ENCODE data around the gene SIAH2.

SIAH2 gene

GRCh38 chr3:150764566-150764965 lies 1.6 kb upstream of the SIAH2 start:
- peak; percentile 40 to 62 for DNase-seq
- TF ChIP-seq GATA1 (IDR thresholded peaks at IDR 0.05; ENCODE audit: low read depth, low read length) (no peak), POLR2A (IDR thresholded peaks at IDR 0.05; ENCODE audit: low read length) (no peak)

GRCh38 chr3:150763841-150764483 lies 993 bp upstream of the SIAH2 start:
- peak; percentile 84 to 89 for DNase-seq

GRCh38 chr3:150762662-150763121 lies 277 bp downstream of the SIAH2 start:
- DNase-seq = peak in 1 of 2 experiments; percentile 74
- no peak for TF ChIP-seq GATA1 (IDR thresholded peaks at IDR 0.05; ENCODE audit: low read depth, low read length)
- TF ChIP-seq POLR2A (IDR thresholded peaks at IDR 0.05; ENCODE audit: low read length) = no peak

More at GRCh38 chr3:150763841-150764483, 993 bp upstream of the SIAH2 start:
- TF ChIP-seq GATA1 (IDR thresholded peaks at IDR 0.05; ENCODE audit: low read depth, low read length) = no peak
- TF ChIP-seq POLR2A (IDR thresholded peaks at IDR 0.05; ENCODE audit: low read length) = no peak

DNA sequence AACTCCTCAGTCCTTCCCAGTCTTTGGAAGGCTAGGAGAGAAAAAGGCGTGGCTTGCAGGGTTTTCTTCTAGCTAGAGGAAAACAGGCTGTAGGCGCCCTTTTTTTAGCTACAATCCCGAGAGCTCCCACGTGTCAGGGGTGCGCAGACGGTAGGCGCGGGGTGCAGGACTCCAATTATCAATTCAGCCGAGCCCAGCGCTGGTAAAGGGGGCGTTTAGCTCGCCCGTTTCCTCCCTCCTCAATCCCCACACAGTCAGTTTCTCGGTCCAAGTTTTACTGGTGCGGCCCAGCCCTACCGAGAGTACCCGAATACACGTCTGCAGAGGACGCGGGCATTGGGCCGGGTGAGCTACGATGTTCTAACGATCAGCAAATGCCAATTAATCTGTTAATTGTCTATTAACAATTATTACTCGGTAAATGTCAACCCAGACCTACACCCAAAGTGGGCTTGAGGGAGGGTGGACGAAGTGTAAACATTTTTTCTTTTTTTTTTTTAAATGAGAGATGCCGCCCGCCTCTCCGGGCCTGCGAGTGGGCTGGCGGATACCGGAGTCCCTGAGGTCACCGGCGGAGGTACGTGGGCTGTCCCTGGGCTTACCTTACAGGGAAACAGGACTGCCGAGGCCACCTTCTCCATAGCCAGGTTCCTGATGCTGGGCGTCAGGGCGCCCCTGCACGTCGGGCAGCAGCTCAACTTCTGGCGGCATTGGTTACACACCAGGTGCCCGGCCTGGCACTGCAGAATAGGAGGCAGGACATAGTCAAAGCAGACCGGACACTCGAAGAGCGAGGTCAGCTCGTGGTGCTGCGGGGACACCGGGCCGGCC lies 923 bp downstream of the SIAH2 start:
- TF ChIP-seq GATA1 (IDR thresholded peaks at IDR 0.05; ENCODE audit: low read depth, low read length) = no peak
- peak; percentile 53 for TF ChIP-seq POLR2A (IDR thresholded peaks at IDR 0.05; ENCODE audit: low read length)
- peak; percentile 67 to 84 for DNase-seq

- peak; percentile 56 to 72 for DNase-seq
- TF ChIP-seq POLR2A (IDR thresholded peaks at IDR 0.05; ENCODE audit: low read length) = no peak
- TF ChIP-seq GATA1 (IDR thresholded peaks at IDR 0.05; ENCODE audit: low read depth, low read length) = no peak
These were observed 2.4 kb downstream of the SIAH2 start for GRCh38 chr3:150760431-150761200.

DNA sequence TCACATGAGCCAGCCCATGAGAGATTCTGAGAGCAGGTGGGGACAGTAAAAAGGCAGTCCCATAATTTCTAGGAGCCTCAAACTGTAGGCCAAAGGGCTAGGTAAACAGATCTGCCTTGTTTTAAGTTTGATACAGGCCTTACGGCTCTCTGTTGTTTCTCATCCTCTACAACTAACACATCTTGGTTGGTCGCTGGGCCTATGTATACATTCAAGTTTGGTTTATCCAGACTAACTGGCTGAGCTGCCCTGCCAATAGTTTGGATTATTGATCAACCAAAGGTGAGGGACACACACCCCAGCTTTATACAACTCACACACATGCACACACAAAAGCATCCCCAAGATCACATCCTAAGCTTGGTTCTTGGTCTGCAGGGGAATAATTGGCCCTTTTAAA lies 3.0 kb downstream of the SIAH2 start:
- DNase-seq = peak in 1 of 2 experiments; percentile 61

GRCh38 chr3:150759319-150759718 lies 3.6 kb downstream of the SIAH2 start:
- TF ChIP-seq POLR2A (IDR thresholded peaks at IDR 0.05; ENCODE audit: low read length) (no peak), GATA1 (IDR thresholded peaks at IDR 0.05; ENCODE audit: low read depth, low read length) (no peak)
- peak in 1 of 2 experiments; percentile 46 for DNase-seq

More for the DNA sequence above, 3.0 kb downstream of the SIAH2 start:
- TF ChIP-seq POLR2A (IDR thresholded peaks at IDR 0.05; ENCODE audit: low read length) (no peak), GATA1 (IDR thresholded peaks at IDR 0.05; ENCODE audit: low read depth, low read length) (no peak)

GRCh38 chr3:150757768-150758167 lies 5.2 kb downstream of the SIAH2 start:
- TF ChIP-seq POLR2A (IDR thresholded peaks at IDR 0.05; ENCODE audit: low read length) = no peak
- no peak for TF ChIP-seq GATA1 (IDR thresholded peaks at IDR 0.05; ENCODE audit: low read depth, low read length)
- DNase-seq = peak in 1 of 2 experiments; percentile 22

DNA sequence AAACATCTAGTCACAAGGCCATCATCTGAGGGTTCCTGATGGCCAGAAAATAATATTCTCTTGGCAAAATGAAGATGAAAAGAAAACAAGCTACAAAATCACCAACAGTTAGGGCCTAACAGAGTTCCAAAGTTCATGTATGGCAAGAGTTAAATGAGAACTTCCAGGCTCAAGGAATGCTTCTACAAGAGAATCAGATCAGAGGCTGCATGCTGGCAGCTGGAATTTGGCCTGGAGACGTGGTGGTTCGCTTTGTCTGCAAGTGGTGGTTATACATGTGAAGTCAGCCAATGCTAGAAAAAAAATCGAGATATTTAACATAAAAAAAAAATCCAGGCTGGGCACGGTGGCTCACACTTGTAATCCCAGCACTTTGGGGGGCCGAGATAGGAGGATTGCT lies 5.6 kb downstream of the SIAH2 start:
- TF ChIP-seq POLR2A (IDR thresholded peaks at IDR 0.05; ENCODE audit: low read length) = no peak
- TF ChIP-seq GATA1 (IDR thresholded peaks at IDR 0.05; ENCODE audit: low read depth, low read length) = no peak
- no peak for DNase-seq

DNA sequence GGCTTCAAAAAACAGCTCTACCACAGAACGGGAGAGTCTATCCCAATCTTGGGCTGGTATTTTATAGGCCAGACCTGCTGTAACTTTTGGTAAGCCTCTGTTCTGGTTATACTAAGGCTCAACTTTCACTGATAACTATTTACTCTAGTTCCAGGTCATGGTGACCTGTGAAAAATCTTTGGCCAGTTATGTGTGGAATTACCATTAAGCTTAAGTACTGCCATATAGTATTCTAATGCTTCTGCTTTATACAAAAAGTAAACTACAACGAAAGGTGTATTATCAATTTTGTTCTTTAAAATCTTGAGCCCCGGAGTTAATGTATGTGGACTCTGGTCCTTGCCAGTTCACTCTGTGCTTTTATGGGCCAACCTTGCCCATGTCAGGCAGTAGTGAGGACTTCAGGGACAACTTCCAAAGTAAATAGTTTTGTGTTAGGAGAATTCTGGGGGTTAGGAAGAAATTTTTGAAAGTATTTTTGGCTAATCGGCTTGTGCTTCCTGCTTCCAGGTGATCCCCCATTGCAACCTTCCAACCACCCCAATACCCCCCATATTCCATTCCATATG lies 6.4 kb downstream of the SIAH2 start:
- TF ChIP-seq GATA1 (IDR thresholded peaks at IDR 0.05; ENCODE audit: low read depth, low read length) (no peak), POLR2A (IDR thresholded peaks at IDR 0.05; ENCODE audit: low read length) (no peak)
- DNase-seq = no peak

- no peak for TF ChIP-seq POLR2A (IDR thresholded peaks at IDR 0.05; ENCODE audit: low read length)
- peak in 1 of 2 experiments; percentile 69 for DNase-seq
These were observed 7.1 kb downstream of the SIAH2 start for GRCh38 chr3:150755902-150756301.

DNA sequence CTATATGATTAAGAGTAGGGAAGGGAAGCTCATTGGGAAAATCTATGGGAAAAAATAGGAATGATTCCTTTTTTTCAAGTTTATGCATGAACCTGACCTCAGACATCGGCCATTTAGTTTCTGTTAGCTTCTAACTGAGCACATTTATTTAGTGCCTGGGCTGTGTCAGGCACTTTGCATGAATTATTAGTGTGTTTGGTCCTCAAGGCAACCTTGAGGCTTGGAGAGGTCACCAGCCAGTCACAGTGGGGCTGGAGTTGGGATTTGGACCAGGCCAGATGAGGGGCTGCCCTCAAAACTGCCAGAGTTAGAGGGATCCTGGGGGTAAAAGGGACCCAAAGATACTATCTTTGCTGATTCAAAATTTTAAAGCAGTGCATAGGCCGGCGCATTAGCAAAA lies 8.1 kb downstream of the SIAH2 start:
- TF ChIP-seq GATA1 (IDR thresholded peaks at IDR 0.05; ENCODE audit: low read depth, low read length) = no peak
- no peak for TF ChIP-seq POLR2A (IDR thresholded peaks at IDR 0.05; ENCODE audit: low read length)
- no peak for DNase-seq

GRCh38 chr3:150751781-150752263 lies 11.1 kb downstream of the SIAH2 start:
- peak in 1 of 2 experiments; percentile 36 for DNase-seq
- TF ChIP-seq GATA1 (IDR thresholded peaks at IDR 0.05; ENCODE audit: low read depth, low read length) = no peak
- peak; percentile 3 for TF ChIP-seq POLR2A (IDR thresholded peaks at IDR 0.05; ENCODE audit: low read length)
